CD4-positive, alpha-beta T cell treated with Interleukin-1 beta for 1 hour (primary cell): ENCODE data around the gene PSMA7.

Experiments used
- DNase-seq, 2 donors: peaks; one replicate each; pipeline ENCODE4 v3.0.0-alpha.2; 2020 to 2022

The PSMA7 gene

GRCh38 chr20:62134735-62135231, 8.4 kb downstream of the PSMA7 start:
- no peak for DNase-seq

GRCh38 chr20:62133864-62134263, 9.3 kb downstream of the PSMA7 start:
- DNase-seq = no peak

GRCh38 chr20:62133051-62133845, 9.9 kb downstream of the PSMA7 start:
- DNase-seq = no peak

GRCh38 chr20:62132421-62132820, 10.8 kb downstream of the PSMA7 start:
- DNase-seq = no peak

- no peak for DNase-seq
Measured at GRCh38 chr20:62131560-62132320, 11.5 kb downstream of the PSMA7 start.

GRCh38 chr20:62129731-62130531, 13.3 kb downstream of the PSMA7 start:
- no peak for DNase-seq

GRCh38 chr20:62128502-62128901, 14.7 kb downstream of the PSMA7 start:
- DNase-seq = no peak

- no peak for DNase-seq
Measured at GRCh38 chr20:62127799-62128198, 15.4 kb downstream of the PSMA7 start.

GRCh38 chr20:62126141-62126540, 17.1 kb downstream of the PSMA7 start:
- DNase-seq = no peak

- no peak for DNase-seq
Measured at GRCh38 chr20:62123450-62124118, 19.6 kb downstream of the PSMA7 start.

- peak; percentile 40 to 48 for DNase-seq
Measured at GRCh38 chr20:62122654-62123449, 20.3 kb downstream of the PSMA7 start.

GRCh38 chr20:62121776-62122653, 21.2 kb downstream of the PSMA7 start, which contains the start of gene LSM14B:
Gene LSM14B, plus strand, starts transcription at chr20:62122475. Its CDS starts 192 bp downstream, at chr20:62122667.
- DNase-seq = peak; percentile 96 to 98

GRCh38 chr20:62120990-62121775, 22.0 kb downstream of the PSMA7 start:
- no peak for DNase-seq

GRCh38 chr20:62120365-62120762, 22.8 kb downstream of the PSMA7 start:
- no peak for DNase-seq

GRCh38 chr20:62119591-62120364, 23.4 kb downstream of the PSMA7 start:
- no peak for DNase-seq

GRCh38 chr20:62119115-62119514, 24.1 kb downstream of the PSMA7 start:
- no peak for DNase-seq

- no peak for DNase-seq
Measured at GRCh38 chr20:62118113-62119043, 24.8 kb downstream of the PSMA7 start.

GRCh38 chr20:62117658-62118057, 25.5 kb downstream of the PSMA7 start:
- DNase-seq = peak; percentile 81 to 85
